ENCODE data around the gene NID2.

NID2 gene

DNA sequence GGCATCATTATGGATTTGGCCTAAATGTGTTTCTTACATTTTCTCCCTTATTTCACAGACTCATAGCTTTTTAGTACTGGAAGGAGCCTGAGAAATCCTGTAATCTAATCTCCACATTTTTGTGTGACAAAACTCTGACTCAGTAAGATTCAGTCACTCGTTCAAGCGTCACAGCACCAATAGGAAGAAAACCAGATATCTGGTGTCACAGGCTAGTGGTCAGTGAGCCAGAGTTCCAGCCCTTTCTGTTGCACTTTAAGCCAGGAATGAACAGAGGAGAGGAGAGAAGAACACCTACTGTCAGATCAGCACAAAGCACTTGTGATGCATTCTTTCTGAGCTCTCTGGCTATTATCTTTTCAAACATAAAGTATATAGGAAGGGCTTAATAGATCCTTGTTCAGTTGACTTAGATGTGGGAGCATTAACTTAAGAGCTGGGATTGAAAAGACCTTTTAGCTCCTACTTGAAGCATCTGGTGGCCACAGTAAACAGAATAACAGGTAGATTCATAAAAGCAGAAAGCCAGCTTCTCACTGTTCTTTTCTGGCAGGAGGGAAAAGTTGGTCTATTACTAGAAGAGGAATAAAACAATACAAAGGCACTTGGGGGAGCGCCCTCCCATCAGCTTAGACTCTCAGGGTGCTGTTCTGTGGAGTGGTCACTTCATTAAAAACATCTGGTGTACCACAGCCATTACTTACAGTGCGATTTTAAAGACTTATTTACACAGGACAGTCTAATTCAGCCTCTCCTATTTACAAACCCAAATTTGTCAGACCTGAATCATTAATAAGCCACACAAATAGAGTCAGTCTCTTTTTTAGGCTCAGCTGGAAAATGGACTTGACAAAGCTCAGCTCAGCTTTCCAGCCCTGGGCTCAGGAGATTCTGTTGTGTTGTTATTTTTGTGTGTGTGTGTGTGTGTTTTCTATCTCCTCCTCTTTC lies 12.2 kb upstream of the NID2 start:
- DNase-seq, result peak; percentile 96

DNA sequence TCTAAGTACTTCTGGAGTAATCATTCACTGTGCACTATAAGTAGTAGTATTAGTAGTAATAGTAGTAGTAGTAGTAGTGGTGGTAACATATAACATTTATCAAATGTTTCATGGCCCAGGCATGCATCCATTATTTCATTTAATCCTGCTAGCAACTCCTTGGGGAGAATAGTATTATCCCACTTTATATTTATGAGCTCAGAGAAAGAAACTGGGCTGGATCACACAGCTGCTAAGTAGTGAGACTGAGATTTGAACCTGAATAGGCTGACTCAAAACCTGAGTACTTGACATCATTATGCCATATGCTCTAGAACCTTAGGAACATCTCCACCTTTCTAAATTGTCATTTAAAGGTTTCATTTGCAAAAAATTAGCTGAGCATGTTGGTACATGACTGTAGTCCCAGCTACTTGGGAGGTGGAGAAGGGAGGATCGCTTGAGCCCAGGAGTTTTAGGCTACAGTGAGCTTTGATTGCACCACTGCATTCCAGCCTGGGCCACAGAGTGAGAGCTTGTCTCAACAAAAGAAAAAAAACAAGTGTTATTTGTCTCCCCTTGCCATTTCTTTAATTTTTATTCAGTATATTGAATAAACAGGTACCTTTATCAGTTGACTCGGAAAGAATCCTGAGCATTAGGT lies 11.4 kb upstream of the NID2 start:
- DNase-seq, result peak; percentile 80

DNA sequence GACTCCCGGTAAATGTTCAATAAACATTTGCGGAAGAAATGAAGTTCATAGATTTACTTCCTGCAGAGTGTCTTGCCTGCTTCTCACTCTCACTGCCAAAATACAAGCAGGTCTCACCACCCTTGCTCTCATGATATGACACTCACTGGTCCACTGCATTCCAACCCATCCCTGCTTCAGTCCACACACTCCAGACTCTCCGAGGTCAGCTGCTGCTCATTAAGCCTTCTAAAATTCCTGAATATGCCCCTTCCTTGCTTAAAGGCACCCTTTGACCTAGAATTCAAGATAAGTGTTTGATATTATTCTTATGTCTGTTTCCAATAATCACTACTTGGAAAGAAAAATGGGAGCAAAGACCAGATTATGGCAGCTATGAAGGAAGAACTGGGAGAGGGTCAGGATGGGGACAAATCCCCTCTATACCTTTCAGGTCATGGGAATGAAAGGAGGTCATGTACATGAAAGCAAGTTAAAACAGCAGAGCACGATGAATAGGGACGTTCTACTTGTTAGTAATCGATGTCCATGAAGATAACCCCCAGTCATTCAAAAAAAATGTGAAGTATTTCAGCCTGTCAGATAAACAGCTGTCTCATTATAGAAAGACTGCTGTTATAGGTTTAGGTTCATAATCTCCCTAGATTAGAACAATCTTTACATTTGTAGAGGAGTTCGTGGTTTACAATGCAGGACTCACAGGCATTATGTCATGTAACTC lies 10.5 kb upstream of the NID2 start:
- DNase-seq, result peak; percentile 83

DNA sequence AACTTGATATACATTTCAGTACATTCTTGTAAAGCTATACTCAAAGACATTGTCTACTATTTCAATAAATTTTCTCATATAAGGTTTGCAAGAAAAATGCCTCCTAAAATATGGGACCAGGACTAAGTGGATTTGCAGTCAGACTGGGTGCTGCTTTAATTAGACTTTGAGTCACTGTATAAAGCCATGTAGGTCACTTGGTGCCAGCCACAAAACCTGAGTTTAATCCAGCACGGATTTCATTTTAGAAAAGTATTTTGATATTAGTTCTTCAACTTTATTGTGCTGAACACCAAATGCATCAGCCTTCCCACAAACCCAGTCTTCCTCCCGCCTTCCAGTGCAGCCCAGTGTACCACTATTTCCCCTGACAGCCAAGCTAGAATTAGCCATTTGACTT lies 9.9 kb upstream of the NID2 start:
- no peak for DNase-seq

DNA sequence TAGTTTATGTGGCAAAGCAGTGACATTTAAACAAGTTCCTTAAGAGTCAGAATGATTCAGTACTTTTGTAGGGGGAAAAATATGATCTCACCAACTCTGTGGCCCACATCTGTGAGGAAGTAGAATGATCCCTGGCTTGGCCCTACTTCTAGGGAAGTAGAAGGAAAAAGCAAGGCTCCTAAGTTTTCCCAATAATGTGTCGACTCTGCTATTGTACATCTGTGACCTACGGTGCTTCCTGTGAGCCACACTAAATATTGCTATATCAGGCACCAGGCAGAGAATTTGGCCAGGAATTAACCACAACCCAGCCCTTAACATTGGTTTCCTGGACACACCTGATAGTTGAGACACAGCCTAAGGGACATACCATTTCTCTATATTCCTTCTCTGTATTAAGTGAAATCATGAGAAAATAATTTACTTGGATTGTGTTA lies 9.3 kb upstream of the NID2 start:
- DNase-seq, result peak; percentile 70

DNA sequence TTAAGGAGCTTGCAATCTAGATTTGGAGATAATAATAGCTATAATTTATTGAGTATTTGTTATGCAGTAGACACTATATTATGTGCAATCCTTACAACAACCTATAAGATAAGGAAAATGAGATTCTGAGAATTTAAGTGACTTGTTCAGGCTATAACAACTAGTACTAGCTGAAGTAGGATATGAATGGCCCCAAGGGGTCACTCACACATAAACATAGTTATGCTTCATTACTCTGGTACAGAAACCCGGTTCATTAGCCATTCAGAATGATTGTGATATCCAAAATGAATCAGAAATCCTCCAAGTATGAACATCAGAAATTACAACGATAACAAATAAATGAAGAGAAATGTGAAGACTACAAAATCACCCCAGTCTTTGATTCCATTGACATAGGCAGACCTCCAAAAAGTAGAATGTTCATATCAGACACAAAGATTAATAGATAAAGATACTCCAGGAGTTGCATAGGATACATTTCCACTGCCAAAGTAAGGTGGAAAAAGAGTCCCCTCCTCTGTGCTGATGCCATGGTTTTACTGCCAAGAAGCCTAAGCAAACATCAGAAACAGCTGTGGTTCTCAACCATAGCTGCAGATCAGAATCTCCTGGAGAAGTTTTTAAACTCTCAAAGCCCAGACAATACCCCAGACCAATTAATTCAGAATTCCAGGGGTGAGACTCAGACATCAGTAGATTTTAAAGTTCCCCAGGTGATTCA lies 8.6 kb upstream of the NID2 start:
- no peak for DNase-seq

DNA sequence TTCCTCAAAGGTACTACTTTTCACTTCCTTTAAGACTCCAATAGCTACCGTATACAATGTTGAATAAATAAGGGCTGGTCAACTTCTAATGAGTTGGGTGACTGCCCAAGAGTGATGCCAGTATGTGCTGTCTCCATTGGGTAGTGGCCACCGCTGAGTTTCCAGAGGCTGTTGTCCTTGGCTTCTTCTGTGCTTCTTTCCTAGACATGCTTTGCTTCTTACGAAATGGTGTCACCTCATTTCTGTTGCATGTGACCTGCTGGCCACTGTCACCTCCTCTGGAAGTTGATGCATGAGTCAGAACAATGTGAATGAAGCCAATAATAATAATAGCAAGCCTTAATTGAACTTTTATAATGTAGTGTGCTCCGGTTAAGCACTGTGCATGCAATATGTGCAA lies 7.5 kb upstream of the NID2 start:
- DNase-seq, result peak; percentile 96

DNA sequence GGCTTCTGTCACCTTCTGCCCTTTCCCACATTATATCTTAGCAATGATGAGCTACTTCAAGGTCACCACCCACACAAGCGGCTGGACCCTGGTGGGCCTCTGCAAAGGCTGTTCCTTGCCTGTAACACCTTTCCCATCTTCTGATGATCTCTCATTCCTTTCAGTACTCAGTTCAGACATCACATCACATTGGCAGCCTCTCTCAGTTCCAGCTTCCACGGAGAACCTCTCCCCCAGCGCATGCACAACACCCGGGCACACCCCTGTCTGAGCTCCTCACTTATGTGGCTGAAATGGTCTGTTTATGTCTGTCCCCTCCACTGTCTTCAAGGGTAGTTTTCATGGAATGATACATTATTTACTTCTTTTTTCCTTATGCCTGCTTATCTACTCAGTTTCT lies 6.5 kb upstream of the NID2 start:
- no peak for DNase-seq

DNA sequence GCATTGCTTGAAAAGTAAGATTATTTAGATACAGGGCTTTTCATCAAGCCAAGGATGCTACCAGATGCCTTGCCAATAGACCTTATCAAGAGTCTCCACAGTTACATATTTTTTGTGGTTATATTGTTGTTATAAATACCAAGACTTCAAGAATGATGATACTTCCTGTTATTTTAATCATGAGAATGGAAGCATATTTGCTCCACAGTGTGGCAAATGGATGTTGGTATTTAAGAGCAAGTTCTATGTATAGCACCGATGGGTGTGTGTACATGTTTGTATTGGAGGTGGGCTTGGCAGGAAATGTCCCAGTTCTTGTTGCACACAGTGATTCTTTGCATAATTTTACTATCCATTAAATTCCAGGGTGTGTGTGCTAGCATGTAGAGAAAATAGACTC lies 4.4 kb upstream of the NID2 start:
- peak; percentile 95 for DNase-seq

DNA sequence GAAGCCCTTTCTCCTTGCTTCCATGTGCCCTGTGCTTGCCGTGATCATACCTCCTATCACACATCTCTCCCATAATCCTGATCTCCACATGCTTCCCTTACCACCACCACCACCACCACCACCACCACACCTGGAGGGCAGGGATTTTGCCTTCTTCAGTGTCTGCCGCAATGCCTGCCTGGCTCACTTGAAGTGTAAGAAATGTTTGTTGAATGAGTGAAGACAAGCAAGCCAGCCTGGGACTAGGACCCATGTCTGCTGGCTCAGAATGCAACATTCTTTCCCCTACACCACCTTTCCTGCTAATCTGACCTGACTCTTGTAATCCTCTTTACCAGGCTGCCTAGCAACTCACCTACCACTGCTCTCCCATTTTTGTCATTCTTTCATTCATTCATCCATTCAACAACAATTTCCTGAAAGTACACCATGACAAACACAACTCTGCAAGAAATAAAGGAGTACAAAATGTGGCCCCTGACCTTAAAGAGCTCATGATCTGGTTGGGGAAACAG lies 3.5 kb upstream of the NID2 start:
- DNase-seq, result no peak

DNA sequence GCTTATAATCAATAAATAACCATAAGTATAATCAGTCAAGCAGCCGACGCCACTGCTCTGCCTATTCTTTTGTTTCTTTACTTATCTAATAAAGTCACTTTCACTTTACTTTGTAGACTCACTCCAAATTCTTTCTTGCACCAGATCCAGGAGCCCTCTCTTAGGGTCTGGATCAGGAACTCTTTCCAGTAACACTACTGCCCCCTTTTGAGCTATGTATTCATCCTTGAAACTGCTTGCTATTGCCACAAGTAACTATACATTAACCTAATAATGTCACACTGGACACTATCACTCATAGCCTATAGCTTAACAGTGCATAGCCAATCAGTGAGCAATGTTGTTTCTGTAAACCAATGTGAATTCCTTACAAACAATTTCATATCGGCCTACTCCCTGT lies 2.8 kb upstream of the NID2 start:
- DNase-seq, result peak; percentile 81

DNA sequence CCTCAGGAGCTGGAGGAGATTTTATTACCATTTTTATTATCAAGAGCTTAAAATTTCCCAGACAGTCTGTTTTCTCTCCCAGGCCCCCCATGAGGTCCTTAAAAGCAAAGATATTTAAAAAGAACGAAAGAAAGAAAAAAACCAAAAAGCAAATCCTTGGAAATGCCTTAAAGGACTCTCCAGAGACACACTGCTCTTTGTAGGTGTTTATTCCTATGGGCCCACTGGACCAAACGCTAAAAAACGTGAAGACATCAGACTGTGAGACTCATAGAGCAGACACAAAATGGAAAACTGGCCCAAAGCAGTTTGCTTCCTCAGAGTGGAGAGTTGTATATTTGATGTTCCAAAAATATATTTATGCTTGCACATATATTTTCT lies 1.2 kb upstream of the NID2 start:
- DNase-seq, result no peak

DNA sequence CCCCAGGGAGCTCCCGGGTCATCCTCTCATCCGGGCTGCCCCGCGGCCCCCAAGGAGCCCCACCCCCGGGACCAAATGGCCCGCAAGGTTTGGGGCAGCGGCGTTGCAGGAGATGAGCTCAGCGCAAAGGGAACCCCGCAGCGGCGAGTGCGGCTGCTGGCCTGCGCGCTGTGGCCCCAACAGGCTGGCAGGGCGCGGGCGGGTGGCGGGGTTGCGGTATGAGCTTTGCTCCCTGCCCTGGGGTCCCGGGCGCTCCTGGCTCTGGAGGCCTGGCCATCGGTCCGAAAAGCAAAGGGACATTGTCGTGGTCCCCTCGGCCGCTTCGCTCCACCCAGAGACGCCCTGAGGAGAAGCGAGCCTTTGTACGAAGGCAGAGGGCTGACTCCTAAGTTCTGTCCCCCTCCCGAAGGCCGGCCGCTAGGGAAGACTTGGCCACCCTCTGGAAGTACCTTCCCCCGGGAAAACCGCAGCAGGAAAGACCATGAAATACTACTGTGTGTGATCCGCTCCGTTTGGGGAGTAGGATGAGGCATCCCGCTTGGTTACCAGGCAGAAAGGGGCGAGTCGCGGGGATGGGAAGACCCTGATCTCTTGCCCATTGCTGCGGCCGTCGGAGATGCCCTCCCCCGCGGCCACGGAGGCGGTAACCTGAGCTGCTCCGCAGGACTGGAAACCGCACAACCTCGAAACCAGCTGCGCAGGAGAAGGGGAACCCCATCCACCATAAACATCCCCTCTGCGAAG lies 620 bp upstream of the NID2 start:
- DNase-seq, result peak; percentile 74

DNA sequence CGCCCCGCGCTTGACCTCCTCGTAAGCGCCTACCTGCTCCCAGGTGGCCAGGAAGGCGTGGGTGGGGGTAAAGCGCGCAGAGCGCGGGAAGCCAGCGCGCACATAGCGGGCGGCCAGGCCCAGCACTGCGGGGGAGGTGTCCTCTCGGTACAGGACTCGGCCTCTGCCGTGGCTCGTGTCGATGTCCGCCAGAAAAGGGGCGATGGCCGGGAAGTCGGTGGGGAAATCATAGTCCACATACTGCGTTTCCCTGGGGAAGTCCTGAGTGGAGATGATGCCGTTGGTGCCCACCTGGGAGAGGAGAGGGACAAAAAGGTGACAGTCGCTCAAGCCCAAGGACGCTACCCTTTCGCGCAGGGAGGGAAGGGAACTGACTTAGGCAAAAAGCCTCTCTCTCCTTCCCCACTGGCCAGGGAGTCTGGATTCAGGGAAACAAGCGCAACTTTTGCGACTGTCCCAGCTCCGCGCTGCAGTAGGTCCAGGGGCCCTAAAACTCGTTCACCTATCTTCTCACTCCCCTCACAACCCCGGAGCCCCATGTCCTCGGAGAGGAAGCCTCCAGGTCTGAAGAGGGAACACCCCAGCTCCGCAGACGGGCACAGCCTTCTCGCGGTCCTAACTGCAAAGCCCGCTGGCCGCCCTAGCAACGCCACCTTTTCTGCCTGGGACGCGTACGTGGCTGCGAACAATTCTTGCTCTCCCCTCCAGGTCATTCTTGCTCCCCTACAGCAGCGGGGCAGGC lies 815 bp downstream of the NID2 start:
- DNase-seq, result peak; percentile 51

DNA sequence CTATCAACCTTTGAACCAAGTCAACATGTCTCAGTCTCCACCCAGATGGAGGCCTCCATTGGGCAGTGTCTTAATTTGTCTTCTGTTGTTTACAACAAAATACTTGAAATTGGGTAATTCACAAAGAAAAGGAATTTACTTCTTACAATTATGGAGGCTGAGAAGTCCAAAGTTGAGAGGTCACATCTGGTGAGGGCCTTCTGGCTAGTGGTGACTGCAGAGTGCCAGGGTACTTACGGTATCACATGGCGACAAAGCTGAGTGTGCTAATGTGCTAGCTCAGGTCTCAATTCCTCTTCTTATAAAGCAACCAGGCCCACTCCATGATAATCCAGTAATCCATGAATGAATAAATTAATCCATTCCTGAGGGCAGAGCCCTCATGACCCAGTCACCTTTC lies 4.7 kb downstream of the NID2 start:
- no peak for DNase-seq

DNA sequence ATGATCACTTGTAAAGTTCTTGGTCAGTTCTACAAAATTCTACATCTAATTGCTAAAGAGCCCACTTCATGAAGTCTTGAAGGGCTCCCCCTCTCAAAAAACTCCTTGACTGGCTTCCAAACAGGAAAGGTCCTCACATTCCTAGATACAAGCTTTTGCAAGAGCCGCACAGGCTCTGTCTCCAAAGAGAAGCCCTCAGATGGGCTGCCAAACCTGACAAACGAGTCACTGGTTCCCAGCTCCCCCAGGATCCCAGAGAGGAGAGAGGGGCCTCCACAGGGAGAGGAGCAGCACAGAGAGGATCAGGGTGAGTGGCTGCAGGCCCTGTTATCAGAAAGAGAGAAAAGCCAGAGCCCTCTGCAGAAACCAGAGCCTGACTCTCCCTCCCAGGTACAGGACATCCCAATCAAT lies 5.8 kb downstream of the NID2 start:
- no peak for DNase-seq

DNA sequence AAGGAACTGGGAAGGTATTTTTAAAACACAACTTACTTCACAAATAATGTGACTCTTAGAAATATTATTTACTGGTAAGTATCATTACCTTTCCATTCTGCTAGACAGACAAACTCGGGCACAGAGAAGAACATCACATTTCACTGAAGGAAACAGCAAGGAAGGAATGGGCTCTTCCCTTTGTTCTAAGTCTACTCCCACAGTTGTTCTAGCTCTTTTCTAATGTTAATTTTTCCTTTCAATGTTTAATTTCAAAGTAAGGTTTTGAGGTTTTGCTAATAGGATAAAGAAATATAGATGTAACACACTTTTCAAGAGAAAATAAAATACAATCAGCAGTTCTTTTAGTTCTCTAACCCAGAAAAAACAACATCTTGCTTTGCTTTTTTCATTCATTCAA lies 7.0 kb downstream of the NID2 start:
- no peak for DNase-seq

DNA sequence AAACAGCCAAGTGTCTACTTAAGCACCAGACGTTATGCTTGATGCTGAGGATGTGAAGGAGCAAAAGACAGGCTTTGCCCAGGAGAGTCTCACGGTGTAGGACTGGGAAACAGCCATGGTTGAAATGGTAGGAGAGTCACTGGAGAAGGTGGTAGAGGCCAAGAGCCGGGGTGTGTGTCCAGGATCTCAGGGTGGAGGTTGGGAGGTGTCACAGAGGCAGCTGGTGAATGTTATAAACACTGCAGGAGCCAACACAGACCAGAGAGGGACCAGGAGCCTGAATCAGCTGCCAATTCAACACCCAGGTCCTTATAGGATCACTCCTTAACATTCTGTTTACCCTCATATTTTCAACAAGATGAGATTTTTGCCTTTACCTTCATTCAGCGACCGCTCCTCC lies 7.5 kb downstream of the NID2 start:
- DNase-seq, result no peak

DNA sequence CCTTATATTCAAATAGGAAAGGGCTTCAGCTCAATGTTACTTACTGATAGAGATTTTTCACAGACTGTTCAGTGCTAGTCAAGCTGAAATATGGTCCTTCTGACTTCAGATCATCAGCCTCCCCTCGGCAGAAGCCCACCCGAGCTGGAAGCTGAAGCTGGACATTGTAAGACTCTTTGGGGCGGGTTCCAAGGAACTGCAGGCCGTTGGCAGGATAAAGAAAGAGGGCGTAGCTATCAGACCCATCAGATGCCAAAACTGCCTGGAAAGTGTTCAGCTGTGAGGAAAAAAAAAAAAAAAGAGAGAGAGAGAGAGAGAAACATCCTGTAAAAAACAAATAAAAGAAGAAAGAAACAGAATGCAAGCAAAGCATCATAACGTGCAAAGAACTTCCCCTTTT lies 8.8 kb downstream of the NID2 start:
- no peak for DNase-seq

DNA sequence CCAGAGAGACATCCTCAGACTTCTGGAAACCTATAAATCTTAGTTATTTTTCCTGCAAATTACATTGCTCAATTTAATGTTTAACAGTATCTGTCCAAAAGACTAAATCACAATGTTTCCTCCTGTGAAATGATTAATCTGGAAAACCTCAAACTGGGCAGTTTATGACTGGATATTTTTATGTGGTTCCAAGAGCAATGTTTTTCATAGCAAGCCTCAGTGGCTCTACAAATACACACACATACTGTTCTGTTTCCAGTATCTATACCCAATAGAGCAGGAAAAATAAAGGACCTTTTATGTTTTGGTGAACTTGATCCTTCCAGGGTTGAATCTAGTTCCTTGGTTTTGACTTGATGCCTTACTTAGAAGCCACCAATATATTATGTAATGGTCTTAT lies 9.2 kb downstream of the NID2 start:
- no peak for DNase-seq

DNA sequence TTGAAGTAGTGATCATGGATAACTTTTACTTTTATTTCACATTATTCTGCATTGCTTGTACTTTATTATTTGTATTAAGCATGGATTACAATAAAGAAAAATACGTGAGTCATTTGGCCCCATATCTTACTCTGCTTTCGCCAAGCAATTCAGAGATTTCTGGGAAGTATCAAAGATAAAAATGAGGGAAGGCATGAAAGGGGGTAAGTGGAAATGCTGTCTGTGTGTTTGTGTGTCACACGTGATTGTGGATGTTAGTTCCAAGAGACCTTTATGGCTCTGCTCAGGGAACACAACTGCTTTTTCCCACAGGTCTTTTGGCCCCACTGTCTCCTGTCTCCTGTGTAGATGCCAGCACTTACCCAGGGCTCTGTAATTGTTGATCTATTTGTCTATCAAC lies 10.5 kb downstream of the NID2 start:
- no peak for DNase-seq
